SK-N-SH (cell line): ENCODE results near the gene BTBD9. TPM values are rescaled to one million over a fixed set of nuclear protein-coding genes. Genes with fewer than 3 reads are reported as not detected.

Experiments
- CTCF ChIA-PET: fragments of 300-600, 350-600 bp; formaldehyde crosslinking; extraction: SDS; loops from one replicate; lab custom pipeline; 2021; lab: Yijun Ruan, JAX
- POLR2A ChIA-PET: fragments of 350-600 bp; sonication (Branson Sonifier 250); formaldehyde crosslinking; extraction: SDS; loops from one replicate; lab custom pipeline; 2020; ENCODE audit warnings: antibody characterized with exemption, inconsistent platforms; lab: Yijun Ruan, JAX
- DNase-seq: peaks from one replicate; pipeline ENCODE4 v3.0.0; 2012
- H2AFZ ChIP-seq: fragments of 200-600 bp; sonication (generic); 2 replicates; pipeline ENCODE4 v1.8.1; 2016; ENCODE audit warnings: antibody characterized with exemption, mild to moderate bottlenecking, low read depth
- H3F3A ChIP-seq: fragments of 200-600 bp; sonication (generic); replicated peaks from 2 replicates; pipeline ENCODE3; 2016; ENCODE audit warnings: antibody characterized with exemption, mild to moderate bottlenecking; ENCODE audit not compliant: insufficient read depth
- H3K27ac ChIP-seq, 2 experiments: fragments of 200-500 bp in 1 of 2; fragments of 200-600 bp in 1 of 2; sonication (Bioruptor generic) in 1 of 2; sonication (generic), shearing (Covaris generic) in 1 of 2; 2 replicates each; pipeline versions ENCODE4 v1.5.1 to v1.6.1; 2014 to 2016; ENCODE audit warnings: low read depth in 2 of 2, inconsistent platforms in 1 of 2, low read length in 1 of 2, mild to moderate bottlenecking in 1 of 2, mixed read lengths in 1 of 2
- H3K27me3 ChIP-seq: fragments of 200-600 bp; sonication (generic), shearing (Covaris generic); 2 replicates; pipeline ENCODE4 v1.6.1; 2016; ENCODE audit warnings: mixed run types; ENCODE audit not compliant: insufficient read depth
- H3K36me3 ChIP-seq, 2 experiments: fragments of 200-500 bp in 1 of 2; fragments of 200-600 bp in 1 of 2; sonication (Bioruptor generic) in 1 of 2; sonication (generic) in 1 of 2; replicated peaks in 1 of 2; 2 replicates each; pipeline versions ENCODE3 to v1.5.1; 2014 to 2016; ENCODE audit warnings: low read length in 1 of 2, mild to moderate bottlenecking in 1 of 2; ENCODE audit not compliant: insufficient read depth in 2 of 2, control insufficient read depth in 1 of 2
- H3K4me1 ChIP-seq, 2 experiments: fragments of 200-500 bp in 1 of 2; fragments of 200-600 bp in 1 of 2; sonication (Bioruptor generic) in 1 of 2; sonication (generic), shearing (Covaris generic) in 1 of 2; 2 replicates each; pipeline versions ENCODE4 v1.5.1 to v1.6.1; 2014 to 2016; ENCODE audit warnings: low read depth in 1 of 2, low read length in 1 of 2, mixed run types in 1 of 2; ENCODE audit not compliant: insufficient read depth in 2 of 2, control insufficient read depth in 1 of 2
- H3K4me2 ChIP-seq: fragments of 200-600 bp; sonication (generic), shearing (Covaris generic); 2 replicates; pipeline ENCODE4 v1.6.1; 2017; ENCODE audit warnings: mixed run types
- H3K4me3 ChIP-seq, 2 experiments: fragments of 200-500 bp in 1 of 2; fragments of 200-600 bp in 1 of 2; sonication (Bioruptor generic) in 1 of 2; sonication (generic), shearing (Covaris generic) in 1 of 2; 2 replicates each; pipeline versions ENCODE4 v1.5.1 to v1.8.1; 2014 to 2016; ENCODE audit warnings: low read depth in 2 of 2, inconsistent platforms in 1 of 2, low read length in 1 of 2, mild to moderate bottlenecking in 1 of 2, mixed read lengths in 1 of 2, moderate library complexity in 1 of 2
- H3K79me2 ChIP-seq: fragments of 200-600 bp; sonication (generic); 2 replicates; pipeline ENCODE4 v1.8.1; 2017; ENCODE audit warnings: mild to moderate bottlenecking; ENCODE audit not compliant: insufficient read depth
- H3K9ac ChIP-seq: fragments of 200-600 bp; sonication (generic); 2 replicates; pipeline ENCODE4 v1.6.1; 2017; ENCODE audit warnings: mixed run types
- H3K9me2 ChIP-seq: fragments of 200-600 bp; sonication (generic); 2 replicates; pipeline ENCODE4 v1.6.1; 2017; ENCODE audit warnings: mixed run types
- H3K9me3 ChIP-seq: fragments of 200-600 bp; sonication (generic); 2 replicates; pipeline ENCODE4 v1.6.1; 2017; ENCODE audit warnings: mixed run types, mild to moderate bottlenecking, moderate library complexity
- H4K20me1 ChIP-seq: fragments of 200-600 bp; sonication (generic); 2 replicates; pipeline ENCODE4 v1.6.1; 2017; ENCODE audit warnings: mild to moderate bottlenecking, mixed run types; ENCODE audit not compliant: insufficient read depth
- CTCF ChIP-seq: fragments of 200-600 bp; sonication (generic); IDR thresholded peaks from 2 replicates; pipeline ENCODE4 v1.6.1; 2017; ENCODE audit warnings: antibody characterized with exemption, mild to moderate bottlenecking, moderate library complexity
- FOSL2 ChIP-seq: IDR thresholded peaks from 2 replicates; pipeline ENCODE4 v1.4.0; 2012; ENCODE audit warnings: low read depth, mild to moderate bottlenecking, moderate library complexity, borderline replicate concordance
- FOXJ3 ChIP-seq: sonication (generic); formaldehyde crosslinking; IDR thresholded peaks from 2 replicates; pipeline ENCODE4 v1.5.1; 2020; ENCODE audit warnings: mild to moderate bottlenecking, missing genetic modification reagents
- MAX ChIP-seq: IDR thresholded peaks from 2 replicates; pipeline ENCODE4 v1.4.0; 2012; ENCODE audit warnings: low read depth
- RFX5 ChIP-seq: IDR thresholded peaks from 2 replicates; pipeline ENCODE4 v1.6.1; 2012; ENCODE audit warnings: mild to moderate bottlenecking, improper control_type of control experiment, low read length
- YY1 ChIP-seq: IDR thresholded peaks from 2 replicates; pipeline ENCODE4 v1.4.0; 2012; ENCODE audit warnings: low read depth, mild to moderate bottlenecking
- WGBS: methylation state at CpG from one replicate; pipeline ENCODE4 v1.1.6; 2017; ENCODE audit warnings: low lambda C conversion rate; 5-methylcytosine and 5-hydroxymethylcytosine counted together
- polyA plus RNA-seq, 3 experiments: library from polyadenylated mRNA; depleted of rRNA; stranded (reverse); fragments of >200 nt; gene quantifications; 2 replicates each; pipeline ENCODE4 v1.2.3, GENCODE V29; 2012
- TF ChIP-seq, protein P1 (sequence below): IDR thresholded peaks from 2 replicates; pipeline ENCODE4 v1.6.1; 2012; ENCODE audit warnings: mild to moderate bottlenecking, low read depth, low read length, moderate library complexity
- TF ChIP-seq, protein P2 (sequence below): fragments of 150-350 bp; IDR thresholded peaks from 2 replicates; pipeline ENCODE4 v1.6.1; 2017; ENCODE audit warnings: antibody characterized with exemption, low read length, low read depth, borderline replicate concordance
- TF ChIP-seq, protein P3 (sequence below): IDR thresholded peaks from 2 replicates; pipeline ENCODE4; 2012

The BTBD9 gene
- polyA plus RNA-seq, 1 of the 3 experiments (the other 2 are of a cell fraction), result 2.2 TPM

GRCh38 chr6:38157905-38158304, 481.8 kb downstream of the BTBD9 start:
- 96% methylated on average over 11 of the region's 11 CpGs for WGBS
- Histone ChIP-seq H3K79me2 (no peaks in the 10 kb centered on the region), H3K4me2 (no peak overlapping the region), H3K27me3 (no peaks in the 10 kb centered on the region), H3K9ac (no peak overlapping the region), H3K9me3 (no peaks in the 10 kb centered on the region), H3K9me2 (no peaks in the 10 kb centered on the region), H3K36me3 (peaks cover under 1 to 10% of the 10 kb centered on the region in 2 experiments), H3K4me1 (peaks cover 0 to 7% of the 10 kb centered on the region in 2 experiments; a peak in 2 of 4 replicates), H3F3A (no peaks in the 10 kb centered on the region), H4K20me1 (no peaks in the 10 kb centered on the region), H2AFZ (no peak overlapping the region), H3K4me3 (no peak overlapping the region), H3K27ac (no peak overlapping the region)
- ChIA-PET CTCF (interaction anchor here (1.2 kb wide), 1 partner anchor 11 kb away, joined by 5 read pairs; no protein-coding TSS in a partner anchor), POLR2A (no interaction called here)
- TF ChIP-seq RFX5, result no peak
- TF ChIP-seq, protein P1, sequence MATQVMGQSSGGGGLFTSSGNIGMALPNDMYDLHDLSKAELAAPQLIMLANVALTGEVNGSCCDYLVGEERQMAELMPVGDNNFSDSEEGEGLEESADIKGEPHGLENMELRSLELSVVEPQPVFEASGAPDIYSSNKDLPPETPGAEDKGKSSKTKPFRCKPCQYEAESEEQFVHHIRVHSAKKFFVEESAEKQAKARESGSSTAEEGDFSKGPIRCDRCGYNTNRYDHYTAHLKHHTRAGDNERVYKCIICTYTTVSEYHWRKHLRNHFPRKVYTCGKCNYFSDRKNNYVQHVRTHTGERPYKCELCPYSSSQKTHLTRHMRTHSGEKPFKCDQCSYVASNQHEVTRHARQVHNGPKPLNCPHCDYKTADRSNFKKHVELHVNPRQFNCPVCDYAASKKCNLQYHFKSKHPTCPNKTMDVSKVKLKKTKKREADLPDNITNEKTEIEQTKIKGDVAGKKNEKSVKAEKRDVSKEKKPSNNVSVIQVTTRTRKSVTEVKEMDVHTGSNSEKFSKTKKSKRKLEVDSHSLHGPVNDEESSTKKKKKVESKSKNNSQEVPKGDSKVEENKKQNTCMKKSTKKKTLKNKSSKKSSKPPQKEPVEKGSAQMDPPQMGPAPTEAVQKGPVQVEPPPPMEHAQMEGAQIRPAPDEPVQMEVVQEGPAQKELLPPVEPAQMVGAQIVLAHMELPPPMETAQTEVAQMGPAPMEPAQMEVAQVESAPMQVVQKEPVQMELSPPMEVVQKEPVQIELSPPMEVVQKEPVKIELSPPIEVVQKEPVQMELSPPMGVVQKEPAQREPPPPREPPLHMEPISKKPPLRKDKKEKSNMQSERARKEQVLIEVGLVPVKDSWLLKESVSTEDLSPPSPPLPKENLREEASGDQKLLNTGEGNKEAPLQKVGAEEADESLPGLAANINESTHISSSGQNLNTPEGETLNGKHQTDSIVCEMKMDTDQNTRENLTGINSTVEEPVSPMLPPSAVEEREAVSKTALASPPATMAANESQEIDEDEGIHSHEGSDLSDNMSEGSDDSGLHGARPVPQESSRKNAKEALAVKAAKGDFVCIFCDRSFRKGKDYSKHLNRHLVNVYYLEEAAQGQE, result no peak
- TF ChIP-seq, protein P2, sequence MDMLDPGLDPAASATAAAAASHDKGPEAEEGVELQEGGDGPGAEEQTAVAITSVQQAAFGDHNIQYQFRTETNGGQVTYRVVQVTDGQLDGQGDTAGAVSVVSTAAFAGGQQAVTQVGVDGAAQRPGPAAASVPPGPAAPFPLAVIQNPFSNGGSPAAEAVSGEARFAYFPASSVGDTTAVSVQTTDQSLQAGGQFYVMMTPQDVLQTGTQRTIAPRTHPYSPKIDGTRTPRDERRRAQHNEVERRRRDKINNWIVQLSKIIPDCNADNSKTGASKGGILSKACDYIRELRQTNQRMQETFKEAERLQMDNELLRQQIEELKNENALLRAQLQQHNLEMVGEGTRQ, result no peak
- DNase-seq, result no peak

- no peaks in the 10 kb centered on the region for H3K79me2 ChIP-seq
- ChIA-PET POLR2A (no interaction called here), CTCF (interaction anchor here (1.1 to 1.4 kb wide), 3 partner anchors 10 to 365 kb away, joined by 3 to 5 read pairs (median 3); no protein-coding TSS in a partner anchor)
- H3K4me1 ChIP-seq, result peaks cover 0 to 7% of the 10 kb centered on the region in 2 experiments; a peak in 2 of 4 replicates
- H3K36me3 ChIP-seq, result peaks cover 6 to 16% of the 10 kb centered on the region in 2 experiments
- H3K4me3 ChIP-seq, result no peak overlapping the region
- no peak overlapping the region for H3K27ac ChIP-seq
- H2AFZ ChIP-seq, result no peak overlapping the region
- H3K9me2 ChIP-seq, result no peaks in the 10 kb centered on the region
- TF ChIP-seq, protein P1, result no peak
- TF ChIP-seq FOSL2, result no peak
- TF ChIP-seq, protein P2, result no peak
- no peak for TF ChIP-seq CTCF
- TF ChIP-seq RFX5, result no peak
- TF ChIP-seq YY1, result no peak
- no peak for TF ChIP-seq FOXJ3 (CRISPR knock-in tag)
- no peak for TF ChIP-seq MAX
- TF ChIP-seq, protein P3, sequence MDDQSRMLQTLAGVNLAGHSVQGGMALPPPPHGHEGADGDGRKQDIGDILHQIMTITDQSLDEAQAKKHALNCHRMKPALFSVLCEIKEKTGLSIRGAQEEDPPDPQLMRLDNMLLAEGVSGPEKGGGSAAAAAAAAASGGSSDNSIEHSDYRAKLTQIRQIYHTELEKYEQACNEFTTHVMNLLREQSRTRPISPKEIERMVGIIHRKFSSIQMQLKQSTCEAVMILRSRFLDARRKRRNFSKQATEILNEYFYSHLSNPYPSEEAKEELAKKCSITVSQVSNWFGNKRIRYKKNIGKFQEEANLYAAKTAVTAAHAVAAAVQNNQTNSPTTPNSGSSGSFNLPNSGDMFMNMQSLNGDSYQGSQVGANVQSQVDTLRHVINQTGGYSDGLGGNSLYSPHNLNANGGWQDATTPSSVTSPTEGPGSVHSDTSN, result no peak
- DNase-seq, result no peak
- no peaks in the 10 kb centered on the region for H3F3A ChIP-seq
- no peak overlapping the region for H3K4me2 ChIP-seq
- H4K20me1 ChIP-seq, result no peaks in the 10 kb centered on the region
- WGBS, result 85% methylated on average over 8 of the region's 10 CpGs
- no peak overlapping the region for H3K9ac ChIP-seq
- no peaks in the 10 kb centered on the region for H3K9me3 ChIP-seq
- H3K27me3 ChIP-seq, result no peaks in the 10 kb centered on the region
Observed at GRCh38 chr6:38156818-38157565, 482.7 kb downstream of the BTBD9 start.
